ENCODE results near the gene UPK2. TPM values are rescaled to one million over a fixed set of nuclear protein-coding genes. Genes with fewer than 3 reads are reported as not detected.

The UPK2 gene
- total RNA-seq, 2 experiments from 2014 or later: 0.28 to 0.34 TPM

- Histone ChIP-seq H4K20me1 (ENCODE audit: insufficient read depth, low read length) (no peaks in the 10 kb centered on the region), H3K79me2 (ENCODE audit: insufficient read depth, low read depth, low read length) (no peaks in the 10 kb centered on the region), H3K9me3 (ENCODE audit: low read length) (no peaks in the 10 kb centered on the region), H3K4me3 (ENCODE audit: low read depth, low read length, poor library complexity, severe bottlenecking) (no peak overlapping the region), H3K36me3 (ENCODE audit: insufficient read depth, low read length) (no peaks in the 10 kb centered on the region), H3K9me2 (ENCODE audit: insufficient read depth, low read length) (no peaks in the 10 kb centered on the region), H3K4me2 (ENCODE audit: low read length) (no peak overlapping the region), H2AFZ (ENCODE audit: low read length) (no peak overlapping the region), H3K4me1 (ENCODE audit: insufficient read depth, low read length, poor library complexity, severe bottlenecking) (peaks cover 36% of the 10 kb centered on the region), H3K27ac (ENCODE audit: low read depth, low read length, poor library complexity, severe bottlenecking) (no peak overlapping the region)
- no peak for DNase-seq (ENCODE audit: low spot score)
- intact Hi-C loops (cut with micrococcal nuclease; ENCODE audit: unreplicated experiment): no loop called here
- ChIA-PET POLR2A (no interaction called here), CTCF (ENCODE audit: unreplicated experiment) (interaction anchor here (0.5 to 1.0 kb wide), 2 partner anchors 8 to 376 kb away, joined by 3 read pairs; no protein-coding TSS in a partner anchor)
- TF ChIP-seq EZH2phosphoT487 (IDR thresholded peaks at IDR 0.05; ENCODE audit: borderline replicate concordance, low read depth, low read length): no peak
- TF ChIP-seq CTCF (conservative IDR thresholded peaks at IDR 0.05; ENCODE audit: low read length): no peak
- no TSS peak for BruUV-seq (replicated peaks)
Observed at GRCh38 chr11:118938491-118939403, 17.4 kb upstream of the UPK2 start.

- no peak overlapping the region for H3K4me3 ChIP-seq (ENCODE audit: low read depth, low read length, poor library complexity, severe bottlenecking)
- H3K27ac ChIP-seq (ENCODE audit: low read depth, low read length, poor library complexity, severe bottlenecking): no peak overlapping the region
- H2AFZ ChIP-seq (ENCODE audit: low read length): peak overlapping the region; percentile 68; the same call in 1 of the 2 replicates
- no peaks in the 10 kb centered on the region for H4K20me1 ChIP-seq (ENCODE audit: insufficient read depth, low read length)
- no peaks in the 10 kb centered on the region for H3K36me3 ChIP-seq (ENCODE audit: insufficient read depth, low read length)
- H3K79me2 ChIP-seq (ENCODE audit: insufficient read depth, low read depth, low read length): no peaks in the 10 kb centered on the region
- ChIA-PET CTCF (ENCODE audit: unreplicated experiment) (interaction anchor here (1.0 kb wide), 1 partner anchor 9 kb away, joined by 3 read pairs; no protein-coding TSS in a partner anchor), POLR2A (interaction anchor here (1.0 kb wide), 1 partner anchor 10 kb away, joined by 4 read pairs; no protein-coding TSS in a partner anchor)
- no peaks in the 10 kb centered on the region for H3K9me3 ChIP-seq (ENCODE audit: low read length)
- H3K4me1 ChIP-seq (ENCODE audit: insufficient read depth, low read length, poor library complexity, severe bottlenecking): peaks cover 35% of the 10 kb centered on the region
- no peak for DNase-seq (ENCODE audit: low spot score)
- intact Hi-C loops (cut with micrococcal nuclease; ENCODE audit: unreplicated experiment): no loop called here
- H3K4me2 ChIP-seq (ENCODE audit: low read length): peak overlapping the region; percentile 48; the same call in 1 of the 2 replicates
- H3K9me2 ChIP-seq (ENCODE audit: insufficient read depth, low read length): no peaks in the 10 kb centered on the region
- BruUV-seq (replicated peaks): no TSS peak
- TF ChIP-seq CTCF (conservative IDR thresholded peaks at IDR 0.05; ENCODE audit: low read length): no peak
- TF ChIP-seq EZH2phosphoT487 (IDR thresholded peaks at IDR 0.05; ENCODE audit: borderline replicate concordance, low read depth, low read length): no peak
Observed at GRCh38 chr11:118939404-118939915, 16.6 kb upstream of the UPK2 start.

All from OCI-LY7 (cell line).